OCI-LY1 (cell line): ENCODE results near the gene IQCN.

Experiments
- CTCF ChIP-seq: fragments of 200-600 bp; sonication (generic), shearing (Covaris generic); IDR thresholded peaks from 2 replicates; pipeline ENCODE4 v1.5.1; 2017; ENCODE audit warnings: mild to moderate bottlenecking, antibody characterized with exemption, low read length, moderate library complexity, mixed read lengths
- EZH2 ChIP-seq: fragments of 200-600 bp; sonication (generic), shearing (Covaris generic); IDR thresholded peaks from 2 replicates; pipeline ENCODE4 v1.8.0; 2017; ENCODE audit warnings: borderline replicate concordance, mixed run types, mild to moderate bottlenecking, antibody characterized with exemption, low read length, moderate library complexity, mixed read lengths

DNA sequence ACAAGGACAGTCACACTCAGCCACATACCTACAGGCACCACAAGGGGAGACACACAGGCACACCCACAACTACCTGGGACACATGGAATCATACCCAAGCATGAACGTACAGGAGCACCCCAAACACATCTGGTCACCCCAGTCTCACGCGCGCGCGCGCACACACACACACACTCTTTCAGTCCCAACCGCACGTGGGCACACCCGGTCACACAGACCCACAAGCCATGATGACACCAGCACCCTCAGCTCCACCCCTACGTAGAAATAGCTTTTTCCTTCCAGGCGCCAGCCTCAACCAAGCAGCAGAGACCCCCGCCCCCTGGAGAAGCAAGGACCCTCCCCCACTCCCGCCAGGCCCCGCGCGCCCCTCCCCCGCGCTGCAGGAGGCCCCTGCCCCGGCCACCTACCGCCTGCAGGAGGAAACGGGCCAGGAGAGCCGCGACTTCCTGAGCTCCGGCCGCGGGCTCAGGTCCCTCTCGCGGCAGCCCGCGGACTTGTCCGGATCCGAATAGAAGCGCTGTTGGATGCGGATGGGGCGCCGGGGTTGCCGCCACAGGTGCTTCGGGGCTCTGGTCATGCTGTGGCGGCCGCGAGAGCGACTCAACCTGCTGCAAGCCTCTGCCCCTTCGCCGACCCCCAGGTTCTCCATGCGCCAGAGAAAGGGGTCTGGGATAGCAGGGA, 41.6 kb downstream of the IQCN start:
- TF ChIP-seq CTCF (no peak), EZH2 (no peak)
